Fibroblast of skin of abdomen (primary cell): ENCODE data around the gene IRAK3. TPM values are rescaled to one million over a fixed set of nuclear protein-coding genes. Genes with fewer than 3 reads are reported as not detected.

ENCODE experiments used
- DNase-seq: peaks from one replicate; pipeline ENCODE4 v3.0.0-alpha.2; 2013
- polyA plus RNA-seq, 2 experiments: library from polyadenylated mRNA; unstranded; fragments of 120-200 nt; gene quantifications; one replicate each; pipeline ENCODE4 v1.2.1, GENCODE V29; 2013; ENCODE audit not compliant: insufficient read length in 2 of 2

The IRAK3 gene
- 0.95 TPM for polyA plus RNA-seq (2013, experiment 1 of 2; ENCODE audit: insufficient read length)
- 0.92 TPM for polyA plus RNA-seq (2013, experiment 2 of 2; ENCODE audit: insufficient read length)

GRCh38 chr12:66188584-66189485 lies at the start of gene IRAK3:
Gene IRAK3, plus strand, starts transcription at chr12:66189214. Its CDS starts 86 bp downstream, at chr12:66189300.
- DNase-seq: peak; percentile 37

DNA sequence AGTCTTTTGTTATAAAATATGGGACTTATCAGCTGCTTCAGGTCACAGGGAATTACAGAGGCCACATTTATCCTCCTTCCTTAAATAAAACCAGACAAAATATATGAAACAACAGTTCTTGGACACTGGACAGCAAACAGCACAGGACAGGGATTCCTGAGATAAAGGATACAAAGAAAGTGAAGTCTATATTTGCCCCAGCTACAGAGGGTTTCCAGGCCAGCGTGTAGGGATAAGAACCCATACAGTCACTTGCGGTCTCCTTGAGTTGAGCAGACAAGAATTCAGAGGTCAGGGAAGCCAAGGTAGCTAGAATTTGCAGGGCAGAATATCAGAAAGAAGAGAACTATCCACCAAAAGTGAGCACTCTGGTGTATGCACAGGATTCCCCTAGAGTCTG lies 49.7 kb upstream of the IRAK3 start:
- DNase-seq: no peak

DNA sequence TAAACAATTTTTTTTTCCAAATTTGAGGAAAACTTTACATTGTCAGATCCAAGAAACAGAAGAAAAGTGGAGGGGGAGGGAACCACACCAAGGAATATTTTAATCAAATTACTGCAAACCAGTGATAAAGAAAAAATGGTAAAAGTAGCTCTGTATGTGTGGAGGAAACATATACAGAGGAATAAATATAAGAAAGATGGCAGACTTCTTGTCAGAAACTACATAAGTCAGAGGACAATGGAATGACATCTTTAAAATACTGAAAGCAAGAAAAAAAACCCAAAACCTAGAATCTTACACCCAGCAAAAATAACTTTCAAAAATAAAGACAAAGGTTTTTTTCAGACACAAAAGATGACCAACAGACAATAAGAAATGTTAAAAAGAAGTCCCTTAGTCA lies 48.3 kb upstream of the IRAK3 start:
- DNase-seq: no peak

GRCh38 chr12:66141299-66141698 lies 47.7 kb upstream of the IRAK3 start:
- DNase-seq: no peak

GRCh38 chr12:66142826-66143225 lies 46.2 kb upstream of the IRAK3 start:
- DNase-seq: no peak

DNA sequence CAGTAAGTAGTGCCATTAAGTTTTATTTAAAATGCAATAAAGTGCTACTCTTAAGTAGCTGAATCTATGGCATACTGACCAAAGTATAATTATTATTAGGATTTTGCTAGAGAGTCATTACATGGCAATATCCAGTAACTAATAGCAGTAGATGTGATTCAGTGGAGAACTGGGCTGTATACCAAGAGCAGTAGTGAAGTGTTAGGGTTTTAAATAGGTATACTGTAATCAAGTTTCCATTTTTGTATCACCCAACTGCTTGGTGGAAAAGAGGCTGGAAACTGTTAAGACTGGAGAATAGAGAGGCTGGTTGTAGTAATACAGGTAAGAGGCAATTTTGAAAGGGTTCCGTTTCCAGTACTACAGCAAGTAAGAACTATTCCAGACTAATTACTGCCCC lies 45.1 kb upstream of the IRAK3 start:
- no peak for DNase-seq

- peak; percentile 64 for DNase-seq
Measured at GRCh38 chr12:66144791-66145754, 43.9 kb upstream of the IRAK3 start.

GRCh38 chr12:66149702-66150398 lies 39.2 kb upstream of the IRAK3 start:
- no peak for DNase-seq

- DNase-seq: peak; percentile 36
Measured at GRCh38 chr12:66152732-66153131, 36.3 kb upstream of the IRAK3 start.

GRCh38 chr12:66154776-66155175 lies 34.2 kb upstream of the IRAK3 start:
- no peak for DNase-seq

GRCh38 chr12:66156654-66157053 lies 32.4 kb upstream of the IRAK3 start:
- no peak for DNase-seq

GRCh38 chr12:66159123-66159522 lies 29.9 kb upstream of the IRAK3 start:
- DNase-seq: no peak

- DNase-seq: no peak
Measured at GRCh38 chr12:66160704-66161103, 28.3 kb upstream of the IRAK3 start.

DNA sequence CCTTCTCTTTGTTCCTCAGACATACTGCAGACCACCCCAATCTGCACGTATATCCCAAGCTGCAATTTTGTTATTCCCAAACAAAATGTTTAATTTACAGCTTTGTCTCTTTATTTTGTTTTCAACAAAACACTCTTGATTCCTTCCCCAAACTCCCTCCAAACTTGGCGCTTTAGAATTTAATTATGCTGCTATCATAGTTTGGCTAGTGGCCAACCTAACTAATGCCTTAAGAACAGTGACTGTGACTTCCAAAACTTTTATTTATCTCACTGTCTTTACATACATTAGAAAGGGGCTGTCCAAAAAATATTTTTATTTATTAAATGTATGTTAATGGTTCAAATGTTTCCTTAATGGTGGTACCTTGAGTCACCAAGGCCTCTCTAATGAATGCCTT lies 26.3 kb upstream of the IRAK3 start:
- no peak for DNase-seq

DNA sequence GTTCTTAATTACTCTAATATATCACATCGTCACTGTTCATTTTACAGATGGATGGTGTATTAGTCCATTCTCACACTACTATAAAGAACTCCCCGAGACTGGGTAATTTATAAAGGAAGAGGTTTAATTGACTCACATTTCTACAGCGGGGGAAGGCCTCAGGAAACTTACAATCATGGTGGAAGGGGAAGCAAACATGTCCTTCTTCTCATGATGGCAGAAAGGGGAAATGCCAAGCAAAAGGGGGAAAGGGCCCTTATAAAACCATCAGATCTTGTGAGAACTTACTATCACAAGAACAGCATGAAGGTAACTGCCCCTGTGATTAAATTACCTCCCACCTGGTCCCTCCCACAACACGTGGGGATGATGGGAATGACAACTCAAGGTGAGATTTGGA lies 25.7 kb upstream of the IRAK3 start:
- no peak for DNase-seq

DNA sequence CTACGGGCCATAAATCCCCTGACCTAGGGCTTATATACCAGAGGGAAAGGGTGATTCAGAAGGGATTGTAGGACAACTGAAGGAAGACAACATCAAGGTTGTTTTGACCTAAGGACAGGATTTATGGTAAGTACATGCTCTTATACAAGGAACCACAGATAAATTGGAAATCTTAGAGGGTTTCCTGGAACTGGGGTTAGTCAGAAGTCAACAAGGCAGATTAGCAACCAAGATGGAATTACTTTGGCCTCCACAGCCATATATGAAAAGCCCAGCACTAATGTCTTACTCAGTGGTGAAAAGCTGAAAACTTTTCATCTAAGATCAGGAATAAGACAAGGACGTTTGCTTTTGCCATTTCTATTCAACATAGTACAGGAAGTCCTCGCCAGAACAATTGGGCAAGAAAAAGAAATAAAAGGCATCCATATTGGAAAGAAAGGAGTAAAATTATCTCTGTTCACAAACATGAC lies 24.6 kb upstream of the IRAK3 start:
- peak; percentile 20 for DNase-seq

- no peak for DNase-seq
Measured at GRCh38 chr12:66165141-66165540, 23.9 kb upstream of the IRAK3 start.

DNA sequence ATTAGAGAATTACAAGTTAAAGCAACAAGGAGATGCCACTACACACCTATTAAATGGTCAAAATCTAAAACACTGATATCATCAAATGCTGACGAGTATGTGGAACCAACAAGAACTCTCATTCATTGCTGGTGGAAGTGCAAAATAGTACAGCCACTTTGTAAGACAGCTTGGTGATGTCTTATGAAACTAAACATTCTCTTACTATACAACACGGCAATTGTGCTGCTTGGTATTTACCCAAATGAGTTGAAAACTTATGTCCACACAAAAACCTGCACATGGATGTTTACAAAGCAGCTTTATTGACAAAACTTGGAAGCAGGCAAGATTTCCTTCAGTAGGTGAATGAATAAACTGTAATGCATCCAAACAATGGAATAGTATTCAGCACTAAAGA lies 22.5 kb upstream of the IRAK3 start:
- no peak for DNase-seq

GRCh38 chr12:66168410-66168809 lies 20.6 kb upstream of the IRAK3 start:
- no peak for DNase-seq

DNA sequence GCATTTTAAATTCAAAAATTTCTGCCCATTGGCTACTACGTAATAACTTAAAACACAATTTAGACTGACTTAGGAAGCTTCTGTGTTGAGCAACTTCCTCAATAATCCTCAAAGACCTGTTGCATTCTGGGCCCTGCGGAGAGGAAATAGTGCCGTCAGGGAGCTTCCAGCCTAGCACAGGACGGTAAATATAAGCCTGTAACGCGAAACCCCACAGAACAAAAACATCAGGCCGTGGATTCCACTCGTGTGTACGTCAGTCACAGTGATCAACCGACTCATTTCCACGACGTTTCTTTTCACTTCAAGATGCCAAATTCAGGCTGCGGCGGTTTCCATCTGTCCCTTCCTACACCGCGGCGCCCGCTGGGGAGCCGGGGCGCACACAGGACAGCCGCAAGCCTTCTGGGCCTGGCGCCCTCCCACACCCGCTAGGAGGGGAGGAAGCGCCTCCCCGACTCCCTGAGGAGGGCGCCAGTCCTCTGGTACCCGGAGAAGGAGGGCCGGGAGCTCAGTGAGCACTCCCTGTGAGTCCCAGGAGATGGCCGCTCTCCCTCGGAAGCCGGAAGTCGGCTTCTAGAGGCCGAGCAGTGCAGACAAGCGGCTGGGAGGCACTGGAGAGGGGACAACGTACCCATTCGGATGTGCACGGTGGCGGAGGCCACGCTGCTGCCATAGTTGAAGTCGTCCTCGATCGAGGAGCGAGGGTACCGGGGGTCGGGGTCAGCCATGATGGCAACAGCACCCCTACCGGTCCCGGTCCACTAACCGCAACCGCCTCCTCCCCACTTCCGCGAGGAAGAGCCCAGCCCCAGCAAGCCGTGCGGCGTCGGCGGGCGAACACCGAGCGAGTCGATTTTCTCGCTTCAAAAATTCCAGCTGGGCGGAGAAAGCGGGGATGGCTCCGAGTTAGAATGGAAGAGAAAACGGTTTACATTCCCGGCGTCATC lies 19.5 kb upstream of the IRAK3 start, which contains the start of gene TMBIM4:
TMBIM4 (minus strand) TSS at position 776 of the 950 bp plus-strand sequence; CDS start at position 731, 45 bp downstream.
- peak; percentile 94 for DNase-seq

DNA sequence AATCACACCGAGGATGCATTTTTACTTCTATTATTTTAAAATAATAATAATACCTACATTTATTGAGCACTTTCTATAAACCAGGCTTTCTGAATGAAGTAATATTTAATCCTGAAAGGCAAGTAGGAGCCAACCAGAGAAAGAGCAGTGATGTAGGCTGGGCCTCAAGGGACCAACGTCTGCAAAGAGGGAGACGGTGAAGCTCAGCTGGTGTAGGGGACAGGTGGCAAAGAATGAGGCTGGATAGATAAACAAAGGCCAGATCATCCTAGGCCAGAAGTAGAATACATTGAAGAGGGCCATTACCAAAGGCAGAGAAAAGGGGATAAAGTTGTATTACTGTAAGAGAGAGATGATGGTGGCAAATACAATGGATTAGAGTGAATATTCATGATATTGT lies 18.4 kb upstream of the IRAK3 start:
- DNase-seq: no peak
